H9 (cell line): ENCODE data around the gene FAS. TPM values are rescaled to one million over a fixed set of nuclear protein-coding genes. Genes with fewer than 3 reads are reported as not detected.

Experiments
- DNase-seq: peaks from one replicate; pipeline ENCODE4 v3.0.0-alpha.2; 2017
- H2AFZ ChIP-seq: one replicate; pipeline ENCODE4 v1.6.1; 2013; ENCODE audit warnings: mild to moderate bottlenecking, low read length, control low read depth, moderate library complexity
- H2AK5ac ChIP-seq: 2 replicates; pipeline ENCODE4 v1.6.1; 2013; ENCODE audit warnings: low read length, control low read depth, mixed read lengths; ENCODE audit not compliant: insufficient read length
- H2BK120ac ChIP-seq: one replicate; pipeline ENCODE4 v1.6.1; 2013; ENCODE audit warnings: low read depth, mild to moderate bottlenecking, low read length, control low read depth, inconsistent platforms; ENCODE audit not compliant: poor library complexity, severe bottlenecking
- H2BK12ac ChIP-seq: 2 replicates; pipeline ENCODE4 v1.6.1; 2013; ENCODE audit warnings: low read length, control low read depth, mixed read lengths, low read depth; ENCODE audit not compliant: insufficient read length
- H2BK15ac ChIP-seq: 2 replicates; pipeline ENCODE4 v1.6.1; 2013; ENCODE audit warnings: low read depth, low read length, control low read depth
- H2BK20ac ChIP-seq: one replicate; pipeline ENCODE4 v1.6.1; 2013; ENCODE audit warnings: low read depth, mild to moderate bottlenecking, low read length, control low read depth, inconsistent platforms; ENCODE audit not compliant: poor library complexity, severe bottlenecking
- H2BK5ac ChIP-seq: 2 replicates; pipeline ENCODE4 v1.6.1; 2013; ENCODE audit warnings: low read length, control low read depth, mixed read lengths; ENCODE audit not compliant: insufficient read length
- H3K14ac ChIP-seq: 2 replicates; pipeline ENCODE4 v1.6.1; 2013; ENCODE audit warnings: low read length, control low read depth; ENCODE audit not compliant: insufficient read depth
- H3K18ac ChIP-seq: 2 replicates; pipeline ENCODE4 v1.6.1; 2013; ENCODE audit warnings: low read depth, mild to moderate bottlenecking, mixed read lengths, low read length, control low read depth; ENCODE audit not compliant: insufficient read length
- H3K23ac ChIP-seq: 2 replicates; pipeline ENCODE4 v1.6.1; 2013; ENCODE audit warnings: low read length, control low read depth, mixed read lengths, low read depth; ENCODE audit not compliant: insufficient read length
- H3K23me2 ChIP-seq: 2 replicates; pipeline ENCODE4 v1.6.1; 2013; ENCODE audit warnings: low read depth, mild to moderate bottlenecking, mixed read lengths, low read length, control low read depth; ENCODE audit not compliant: insufficient read length, poor library complexity, severe bottlenecking
- H3K27ac ChIP-seq: 2 replicates; pipeline ENCODE4 v1.5.1; 2013; ENCODE audit warnings: low read length, control low read depth, mixed read lengths, low read depth; ENCODE audit not compliant: insufficient read length
- H3K27me3 ChIP-seq: 2 replicates; pipeline ENCODE4 v1.6.1; 2013; ENCODE audit warnings: low read length, control low read depth, inconsistent platforms; ENCODE audit not compliant: insufficient read depth
- H3K4ac ChIP-seq: 2 replicates; pipeline ENCODE4 v1.6.1; 2013; ENCODE audit warnings: low read depth, mild to moderate bottlenecking, control low read depth, inconsistent platforms, low read length, moderate library complexity
- H3K4me1 ChIP-seq: 2 replicates; pipeline ENCODE4 v1.6.1; 2013; ENCODE audit warnings: low read length, control low read depth, inconsistent platforms; ENCODE audit not compliant: insufficient read depth
- H3K4me2 ChIP-seq: 2 replicates; pipeline ENCODE4 v1.6.1; 2013; ENCODE audit warnings: low read length, control low read depth, mixed read lengths; ENCODE audit not compliant: insufficient read length, insufficient read depth
- H3K56ac ChIP-seq: 2 replicates; pipeline ENCODE4 v1.6.1; 2013; ENCODE audit warnings: low read depth, mild to moderate bottlenecking, mixed read lengths, low read length, control low read depth; ENCODE audit not compliant: insufficient read length
- H3K79me1 ChIP-seq: 2 replicates; pipeline ENCODE4 v1.6.1; 2013; ENCODE audit warnings: low read depth, mild to moderate bottlenecking, moderate library complexity, low read length, control low read depth, inconsistent platforms; ENCODE audit not compliant: insufficient read depth, poor library complexity, severe bottlenecking
- H3K79me2 ChIP-seq: 2 replicates; pipeline ENCODE4 v1.6.1; 2013; ENCODE audit warnings: low read length, control low read depth, inconsistent platforms; ENCODE audit not compliant: insufficient read depth
- H3K9ac ChIP-seq: 2 replicates; pipeline ENCODE4 v1.6.1; 2013; ENCODE audit warnings: low read length, control low read depth, mixed read lengths; ENCODE audit not compliant: insufficient read length; ENCODE audit errors: extremely low read depth
- H3K9me3 ChIP-seq: one replicate; pipeline ENCODE4 v1.6.1; 2013; ENCODE audit warnings: low read depth, low read length, inconsistent platforms; ENCODE audit not compliant: control insufficient read depth
- H3T11ph ChIP-seq: one replicate; pipeline ENCODE4 v1.6.1; 2013; ENCODE audit warnings: mild to moderate bottlenecking, low read length, control low read depth, inconsistent platforms
- H4K20me1 ChIP-seq: one replicate; pipeline ENCODE4 v1.6.1; 2013; ENCODE audit not compliant: control insufficient read depth, insufficient read length, insufficient read depth
- H4K5ac ChIP-seq: 2 replicates; pipeline ENCODE4 v1.6.1; 2013; ENCODE audit warnings: low read depth, mild to moderate bottlenecking, mixed read lengths, low read length, control low read depth; ENCODE audit not compliant: insufficient read length
- H4K8ac ChIP-seq: replicated peaks from 2 replicates; pipeline ENCODE4 v1.6.1; 2013; ENCODE audit warnings: low read length, control low read depth, mixed read lengths, low read depth; ENCODE audit not compliant: insufficient read length
- H4K91ac ChIP-seq: 2 replicates; pipeline ENCODE4 v1.6.1; 2013; ENCODE audit warnings: low read depth, mild to moderate bottlenecking, moderate library complexity, mixed read lengths, low read length, control low read depth; ENCODE audit not compliant: insufficient read length
- H3K27ac Mint-ChIP-seq, 3 experiments: 2 replicates in 2 of 3; 3 replicates in 1 of 3; pipeline ENCODE4 v1.8.0; 2020 to 2021; ENCODE audit warnings: mixed read lengths in 3 of 3, mild to moderate bottlenecking in 1 of 3, moderate library complexity in 1 of 3
- H3K27me3 Mint-ChIP-seq: 2 replicates; pipeline ENCODE4 v1.8.0; 2021; ENCODE audit warnings: low read depth, mild to moderate bottlenecking, moderate library complexity, mixed read lengths
- H3K36me3 Mint-ChIP-seq, 3 experiments: 2 replicates in 2 of 3; 3 replicates in 1 of 3; pipeline ENCODE4 v1.8.0; 2020 to 2021; ENCODE audit warnings: low read depth in 3 of 3, mixed read lengths in 3 of 3; ENCODE audit not compliant: insufficient read depth in 1 of 3
- H3K4me1 Mint-ChIP-seq, 2 experiments: 2 replicates each; pipeline ENCODE4 v1.8.0; 2020; ENCODE audit warnings: mixed read lengths in 2 of 2
- H3K4me3 Mint-ChIP-seq, 2 experiments: 2 replicates in 1 of 2; 3 replicates in 1 of 2; pipeline ENCODE4 v1.8.0; 2020 to 2021; ENCODE audit warnings: mild to moderate bottlenecking in 2 of 2, mixed read lengths in 2 of 2, moderate library complexity in 1 of 2
- H3K9me3 Mint-ChIP-seq, 2 experiments: 2 replicates in 1 of 2; 3 replicates in 1 of 2; pipeline ENCODE4 v1.8.0; 2020; ENCODE audit warnings: mild to moderate bottlenecking in 2 of 2, mixed read lengths in 2 of 2, moderate library complexity in 1 of 2
- CTCF ChIP-seq: fragments of 200-600 bp; sonication (generic); conservative IDR thresholded peaks from 3 replicates; pipeline ENCODE4 v1.8.0; 2021; ENCODE audit warnings: antibody characterized with exemption, mild to moderate bottlenecking
- WGBS: extraction: QIAGEN DNeasy Blood & Tissue Kit; methylation state at CpG from one replicate; pipeline ENCODE4 v1.1.7; 2013; ENCODE audit warnings: missing lambda C conversion rate, low lambda C conversion rate, mixed read lengths; ENCODE audit not compliant: insufficient read length; ENCODE audit errors: extremely low coverage; 5-methylcytosine and 5-hydroxymethylcytosine counted together
- total RNA-seq: library from RNA; stranded (reverse); gene quantifications from 2 replicates; pipeline ENCODE4 v1.2.1, GENCODE V29; 2021

The FAS gene
- total RNA-seq, 1 experiment from 2014 or later: 3.0 TPM

DNA sequence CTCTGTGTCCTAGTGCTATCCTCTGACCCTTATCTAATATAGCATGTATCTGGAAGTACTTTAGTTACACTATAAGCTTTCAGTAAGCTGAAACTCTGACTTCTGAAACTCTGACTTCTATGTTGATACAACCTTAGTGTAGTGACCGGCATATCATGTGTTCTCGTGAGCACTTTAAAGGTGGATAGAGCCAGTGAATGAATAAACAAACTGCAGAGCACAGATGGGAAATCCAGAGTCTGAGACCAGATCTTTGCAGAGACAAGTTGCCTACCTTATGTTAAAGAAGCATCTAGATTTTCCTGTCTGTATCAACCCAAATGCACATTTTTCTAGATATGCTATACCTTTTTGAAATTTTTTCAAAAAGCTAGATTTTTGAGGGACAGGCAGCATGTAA is 41.5 kb upstream of the FAS start:
- Histone ChIP-seq H2AK5ac (no peak overlapping the region), H4K91ac (no peak overlapping the region), H3K56ac (no peak overlapping the region), H3K79me2 (no peaks in the 10 kb centered on the region), H4K8ac (no peak overlapping the region), H4K20me1 (no peaks in the 10 kb centered on the region), H3K79me1 (no peaks in the 10 kb centered on the region), H3K9ac (no peak overlapping the region), H3K9me3 (no peaks in the 10 kb centered on the region), H2BK12ac (no peak overlapping the region), H2AFZ (no peak overlapping the region), H3K14ac (no peak overlapping the region), H3K4ac (no peak overlapping the region), H3K4me1 (peaks cover 3% of the 10 kb centered on the region; the same call in 1 of the 2 replicates), H3K27ac (no peak overlapping the region), H3K4me2 (no peak overlapping the region), H2BK15ac (no peak overlapping the region), H3K18ac (no peak overlapping the region), H2BK20ac (no peak overlapping the region), H4K5ac (no peak overlapping the region), H3K27me3 (no peaks in the 10 kb centered on the region), H3T11ph (no peak overlapping the region), H3K23ac (no peak overlapping the region), H2BK120ac (no peak overlapping the region), H3K23me2 (no peaks in the 10 kb centered on the region), H2BK5ac (no peak overlapping the region)
- Mint-ChIP-seq H3K36me3 (no peaks in the 10 kb centered on the region), H3K4me3 (no peak overlapping the region), H3K4me1 (peaks cover 15 to 17% of the 10 kb centered on the region in 2 experiments), H3K9me3 (no peaks in the 10 kb centered on the region), H3K27ac (no peak overlapping the region), H3K27me3 (no peaks in the 10 kb centered on the region)
- DNase-seq: no peak
- WGBS: no CpG with 5 or more reads among the region's 2 CpGs
- no peak for TF ChIP-seq CTCF
